H9 (cell line): ENCODE data around the gene RARA. TPM values are rescaled to one million over a fixed set of nuclear protein-coding genes. Genes with fewer than 3 reads are reported as not detected.

Experiments
- DNase-seq: peaks from one replicate; pipeline ENCODE4 v3.0.0-alpha.2; 2017
- H2AFZ ChIP-seq: one replicate; pipeline ENCODE4 v1.6.1; 2013; ENCODE audit warnings: mild to moderate bottlenecking, low read length, control low read depth, moderate library complexity
- H2AK5ac ChIP-seq: 2 replicates; pipeline ENCODE4 v1.6.1; 2013; ENCODE audit warnings: low read length, control low read depth, mixed read lengths; ENCODE audit not compliant: insufficient read length
- H2BK120ac ChIP-seq: one replicate; pipeline ENCODE4 v1.6.1; 2013; ENCODE audit warnings: low read depth, mild to moderate bottlenecking, low read length, control low read depth, inconsistent platforms; ENCODE audit not compliant: poor library complexity, severe bottlenecking
- H2BK12ac ChIP-seq: 2 replicates; pipeline ENCODE4 v1.6.1; 2013; ENCODE audit warnings: low read length, control low read depth, mixed read lengths, low read depth; ENCODE audit not compliant: insufficient read length
- H2BK15ac ChIP-seq: 2 replicates; pipeline ENCODE4 v1.6.1; 2013; ENCODE audit warnings: low read depth, low read length, control low read depth
- H2BK20ac ChIP-seq: one replicate; pipeline ENCODE4 v1.6.1; 2013; ENCODE audit warnings: low read depth, mild to moderate bottlenecking, low read length, control low read depth, inconsistent platforms; ENCODE audit not compliant: poor library complexity, severe bottlenecking
- H2BK5ac ChIP-seq: 2 replicates; pipeline ENCODE4 v1.6.1; 2013; ENCODE audit warnings: low read length, control low read depth, mixed read lengths; ENCODE audit not compliant: insufficient read length
- H3K14ac ChIP-seq: 2 replicates; pipeline ENCODE4 v1.6.1; 2013; ENCODE audit warnings: low read length, control low read depth; ENCODE audit not compliant: insufficient read depth
- H3K18ac ChIP-seq: 2 replicates; pipeline ENCODE4 v1.6.1; 2013; ENCODE audit warnings: low read depth, mild to moderate bottlenecking, mixed read lengths, low read length, control low read depth; ENCODE audit not compliant: insufficient read length
- H3K23ac ChIP-seq: 2 replicates; pipeline ENCODE4 v1.6.1; 2013; ENCODE audit warnings: low read length, control low read depth, mixed read lengths, low read depth; ENCODE audit not compliant: insufficient read length
- H3K23me2 ChIP-seq: 2 replicates; pipeline ENCODE4 v1.6.1; 2013; ENCODE audit warnings: low read depth, mild to moderate bottlenecking, mixed read lengths, low read length, control low read depth; ENCODE audit not compliant: insufficient read length, poor library complexity, severe bottlenecking
- H3K27ac ChIP-seq: 2 replicates; pipeline ENCODE4 v1.5.1; 2013; ENCODE audit warnings: low read length, control low read depth, mixed read lengths, low read depth; ENCODE audit not compliant: insufficient read length
- H3K27me3 ChIP-seq: 2 replicates; pipeline ENCODE4 v1.6.1; 2013; ENCODE audit warnings: low read length, control low read depth, inconsistent platforms; ENCODE audit not compliant: insufficient read depth
- H3K4ac ChIP-seq: 2 replicates; pipeline ENCODE4 v1.6.1; 2013; ENCODE audit warnings: low read depth, mild to moderate bottlenecking, control low read depth, inconsistent platforms, low read length, moderate library complexity
- H3K4me1 ChIP-seq: 2 replicates; pipeline ENCODE4 v1.6.1; 2013; ENCODE audit warnings: low read length, control low read depth, inconsistent platforms; ENCODE audit not compliant: insufficient read depth
- H3K4me2 ChIP-seq: 2 replicates; pipeline ENCODE4 v1.6.1; 2013; ENCODE audit warnings: low read length, control low read depth, mixed read lengths; ENCODE audit not compliant: insufficient read length, insufficient read depth
- H3K56ac ChIP-seq: 2 replicates; pipeline ENCODE4 v1.6.1; 2013; ENCODE audit warnings: low read depth, mild to moderate bottlenecking, mixed read lengths, low read length, control low read depth; ENCODE audit not compliant: insufficient read length
- H3K79me1 ChIP-seq: 2 replicates; pipeline ENCODE4 v1.6.1; 2013; ENCODE audit warnings: low read depth, mild to moderate bottlenecking, moderate library complexity, low read length, control low read depth, inconsistent platforms; ENCODE audit not compliant: insufficient read depth, poor library complexity, severe bottlenecking
- H3K79me2 ChIP-seq: 2 replicates; pipeline ENCODE4 v1.6.1; 2013; ENCODE audit warnings: low read length, control low read depth, inconsistent platforms; ENCODE audit not compliant: insufficient read depth
- H3K9ac ChIP-seq: 2 replicates; pipeline ENCODE4 v1.6.1; 2013; ENCODE audit warnings: low read length, control low read depth, mixed read lengths; ENCODE audit not compliant: insufficient read length; ENCODE audit errors: extremely low read depth
- H3K9me3 ChIP-seq: one replicate; pipeline ENCODE4 v1.6.1; 2013; ENCODE audit warnings: low read depth, low read length, inconsistent platforms; ENCODE audit not compliant: control insufficient read depth
- H3T11ph ChIP-seq: one replicate; pipeline ENCODE4 v1.6.1; 2013; ENCODE audit warnings: mild to moderate bottlenecking, low read length, control low read depth, inconsistent platforms
- H4K20me1 ChIP-seq: one replicate; pipeline ENCODE4 v1.6.1; 2013; ENCODE audit not compliant: control insufficient read depth, insufficient read length, insufficient read depth
- H4K5ac ChIP-seq: 2 replicates; pipeline ENCODE4 v1.6.1; 2013; ENCODE audit warnings: low read depth, mild to moderate bottlenecking, mixed read lengths, low read length, control low read depth; ENCODE audit not compliant: insufficient read length
- H4K8ac ChIP-seq: replicated peaks from 2 replicates; pipeline ENCODE4 v1.6.1; 2013; ENCODE audit warnings: low read length, control low read depth, mixed read lengths, low read depth; ENCODE audit not compliant: insufficient read length
- H4K91ac ChIP-seq: 2 replicates; pipeline ENCODE4 v1.6.1; 2013; ENCODE audit warnings: low read depth, mild to moderate bottlenecking, moderate library complexity, mixed read lengths, low read length, control low read depth; ENCODE audit not compliant: insufficient read length
- H3K27ac Mint-ChIP-seq, 3 experiments: 2 replicates in 2 of 3; 3 replicates in 1 of 3; pipeline ENCODE4 v1.8.0; 2020 to 2021; ENCODE audit warnings: mixed read lengths in 3 of 3, mild to moderate bottlenecking in 1 of 3, moderate library complexity in 1 of 3
- H3K27me3 Mint-ChIP-seq: 2 replicates; pipeline ENCODE4 v1.8.0; 2021; ENCODE audit warnings: low read depth, mild to moderate bottlenecking, moderate library complexity, mixed read lengths
- H3K36me3 Mint-ChIP-seq, 3 experiments: 2 replicates in 2 of 3; 3 replicates in 1 of 3; pipeline ENCODE4 v1.8.0; 2020 to 2021; ENCODE audit warnings: low read depth in 3 of 3, mixed read lengths in 3 of 3; ENCODE audit not compliant: insufficient read depth in 1 of 3
- H3K4me1 Mint-ChIP-seq, 2 experiments: 2 replicates each; pipeline ENCODE4 v1.8.0; 2020; ENCODE audit warnings: mixed read lengths in 2 of 2
- H3K4me3 Mint-ChIP-seq, 2 experiments: 2 replicates in 1 of 2; 3 replicates in 1 of 2; pipeline ENCODE4 v1.8.0; 2020 to 2021; ENCODE audit warnings: mild to moderate bottlenecking in 2 of 2, mixed read lengths in 2 of 2, moderate library complexity in 1 of 2
- H3K9me3 Mint-ChIP-seq, 2 experiments: 2 replicates in 1 of 2; 3 replicates in 1 of 2; pipeline ENCODE4 v1.8.0; 2020; ENCODE audit warnings: mild to moderate bottlenecking in 2 of 2, mixed read lengths in 2 of 2, moderate library complexity in 1 of 2
- CTCF ChIP-seq: fragments of 200-600 bp; sonication (generic); conservative IDR thresholded peaks from 3 replicates; pipeline ENCODE4 v1.8.0; 2021; ENCODE audit warnings: antibody characterized with exemption, mild to moderate bottlenecking
- WGBS: extraction: QIAGEN DNeasy Blood & Tissue Kit; methylation state at CpG from one replicate; pipeline ENCODE4 v1.1.7; 2013; ENCODE audit warnings: missing lambda C conversion rate, low lambda C conversion rate, mixed read lengths; ENCODE audit not compliant: insufficient read length; ENCODE audit errors: extremely low coverage; 5-methylcytosine and 5-hydroxymethylcytosine counted together
- total RNA-seq: library from RNA; stranded (reverse); gene quantifications from 2 replicates; pipeline ENCODE4 v1.2.1, GENCODE V29; 2021

The RARA gene
- total RNA-seq, 1 experiment from 2014 or later, result 17.6 TPM

DNA sequence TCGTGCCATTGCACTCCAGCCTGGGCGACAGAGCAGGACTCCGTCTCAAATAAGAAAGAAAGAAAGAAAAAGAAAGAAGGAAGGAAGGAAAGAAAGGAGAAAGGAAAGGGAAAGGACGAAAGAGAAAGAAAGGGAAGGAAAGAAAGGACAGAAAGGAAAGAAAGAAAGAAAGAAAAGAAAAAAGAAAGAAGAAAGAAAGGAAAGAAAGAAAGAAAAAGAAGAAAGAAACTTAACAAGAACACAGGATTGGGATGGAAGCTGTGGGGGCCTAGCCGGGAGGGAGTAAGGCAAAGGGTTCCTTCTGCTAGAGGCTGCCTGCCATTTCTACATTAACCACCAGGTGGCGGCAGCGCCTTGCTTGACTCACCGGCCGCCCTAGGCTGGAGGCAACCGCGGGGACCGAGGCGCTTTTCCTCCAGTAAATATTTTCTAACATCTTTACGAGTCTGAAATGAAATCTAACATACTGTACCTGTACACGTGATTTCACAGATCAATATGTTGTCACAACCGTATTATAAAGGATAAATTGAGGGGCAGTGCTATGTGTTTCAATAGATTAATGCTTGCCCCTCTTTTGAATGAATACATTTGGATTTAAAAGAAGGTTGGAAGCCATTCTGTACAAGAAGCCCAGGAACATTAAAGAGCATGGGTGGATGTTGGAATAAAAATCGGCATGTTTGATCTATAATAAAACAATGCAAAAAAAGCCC is 49.5 kb downstream of the RARA start:
- no peak overlapping the region for H2BK5ac ChIP-seq
- TF ChIP-seq CTCF, result peak; percentile 99
- H3K56ac ChIP-seq, result no peak overlapping the region
- peaks cover 4% of the 10 kb centered on the region; the same call in 1 of the 2 replicates for H3K27me3 ChIP-seq
- H3K4me1 ChIP-seq, result no peaks in the 10 kb centered on the region
- no peak overlapping the region for H3K4ac ChIP-seq
- Mint-ChIP-seq H3K4me3 (peak overlapping the region in 1 of 2 experiments; percentile 48; a peak in 2 of 5 replicates), H3K27me3 (peaks cover 26% of the 10 kb centered on the region), H3K27ac (no peak overlapping the region), H3K4me1 (peaks cover 31 to 39% of the 10 kb centered on the region in 2 experiments), H3K36me3 (peaks cover 3 to 9% (median 5%) of the 10 kb centered on the region in 3 experiments; a peak in 6 of 7 replicates), H3K9me3 (no peaks in the 10 kb centered on the region)
- no peak overlapping the region for H4K91ac ChIP-seq
- H4K20me1 ChIP-seq, result no peaks in the 10 kb centered on the region
- H3K9me3 ChIP-seq, result no peaks in the 10 kb centered on the region
- no peak overlapping the region for H3T11ph ChIP-seq
- no peaks in the 10 kb centered on the region for H3K79me2 ChIP-seq
- no peak overlapping the region for H2BK20ac ChIP-seq
- H2BK120ac ChIP-seq, result no peak overlapping the region
- no peak overlapping the region for H2BK15ac ChIP-seq
- no peak overlapping the region for H2AFZ ChIP-seq
- H4K5ac ChIP-seq, result no peak overlapping the region
- H2AK5ac ChIP-seq, result no peak overlapping the region
- peak; percentile 91 for DNase-seq
- H3K23me2 ChIP-seq, result peaks cover 4% of the 10 kb centered on the region
- no peak overlapping the region for H3K18ac ChIP-seq
- H3K79me1 ChIP-seq, result no peaks in the 10 kb centered on the region
- no peak overlapping the region for H3K27ac ChIP-seq
- H2BK12ac ChIP-seq, result no peak overlapping the region
- H3K4me2 ChIP-seq, result no peak overlapping the region
- H3K9ac ChIP-seq, result no peak overlapping the region
- no CpG with 5 or more reads among the region's 17 CpGs for WGBS
- H4K8ac ChIP-seq, result no peak overlapping the region
- H3K23ac ChIP-seq, result no peak overlapping the region
- H3K14ac ChIP-seq, result no peak overlapping the region
